NOMO-1 (cell line): Measurements from ENCODE around the gene CACNA1D.
A peak's percentile ranks its signal among the peaks of the same experiment; 100 is the strongest.
"Not testable (repeated sequence)": the region's sequence is repeated elsewhere in the genome, so short reads cannot be mapped to it uniquely, and the experiment has no call there.

Experiments
- DNase-seq, 2 experiments: peaks; one replicate each; lab custom pipeline; 2025; ENCODE audit not compliant: unreplicated experiment in 2 of 2; lab: John Stamatoyannopoulos, UW

Gene CACNA1D

DNA sequence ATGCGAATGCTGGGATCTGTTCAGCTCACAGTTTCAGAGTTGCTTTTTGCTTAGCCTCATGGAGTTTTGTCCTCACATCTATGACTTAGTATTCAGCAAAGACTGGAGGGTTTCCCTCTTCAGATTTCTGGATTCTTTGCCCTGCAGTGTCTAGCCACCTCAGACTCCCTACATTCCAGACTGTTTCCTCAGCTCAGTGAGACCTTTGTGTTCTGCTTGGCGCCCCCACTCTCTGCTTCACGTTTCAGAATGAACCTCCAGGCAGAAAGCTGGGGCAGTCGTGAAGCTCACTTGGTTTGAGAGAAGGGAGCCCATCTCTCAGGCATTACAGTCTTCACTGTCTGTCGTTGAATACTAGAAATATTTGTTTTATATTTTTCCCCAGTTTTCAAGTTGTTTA, 118.1 kb downstream of the CACNA1D start:
- no peak for DNase-seq

DNA sequence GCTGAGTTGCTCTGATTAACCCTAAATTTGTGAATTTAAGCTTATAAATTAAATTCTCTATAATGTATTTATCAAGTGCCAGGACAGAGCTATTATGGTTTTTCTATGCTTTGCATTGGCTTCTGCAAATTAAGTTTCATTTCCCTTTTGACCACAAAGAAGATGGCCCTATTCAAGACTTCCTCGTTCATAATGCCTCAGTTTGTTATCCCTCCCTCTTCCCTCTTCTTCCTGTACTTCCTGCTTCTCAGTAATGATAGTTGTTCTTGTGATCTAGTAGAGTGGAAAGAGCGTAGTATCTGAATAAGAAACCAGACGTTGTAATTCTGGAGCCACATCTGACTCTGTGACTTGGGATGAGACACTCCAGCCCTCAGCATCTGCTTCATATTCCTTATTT, 118.7 kb downstream of the CACNA1D start:
- DNase-seq, result peak; percentile 69 to 91

DNA sequence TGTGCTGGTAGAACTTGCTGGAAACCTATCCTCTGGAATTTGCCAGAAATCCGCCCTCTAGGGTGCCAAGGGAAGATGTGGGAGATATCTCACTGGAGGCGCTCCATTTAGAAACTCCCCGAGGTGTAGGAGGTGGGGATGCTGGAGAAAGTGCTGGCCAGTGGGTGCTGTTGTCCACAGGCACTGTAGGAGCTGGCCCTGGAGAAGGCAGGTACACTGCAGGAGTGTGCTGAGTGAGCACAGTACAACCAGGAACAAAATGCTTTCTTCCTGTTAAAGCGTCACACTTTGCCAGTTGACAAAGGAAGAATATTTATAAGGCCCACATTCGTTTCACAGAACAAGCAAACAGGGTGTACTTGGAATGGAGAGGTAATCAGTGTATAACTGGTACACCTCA, 119.9 kb downstream of the CACNA1D start:
- no peak for DNase-seq

DNA sequence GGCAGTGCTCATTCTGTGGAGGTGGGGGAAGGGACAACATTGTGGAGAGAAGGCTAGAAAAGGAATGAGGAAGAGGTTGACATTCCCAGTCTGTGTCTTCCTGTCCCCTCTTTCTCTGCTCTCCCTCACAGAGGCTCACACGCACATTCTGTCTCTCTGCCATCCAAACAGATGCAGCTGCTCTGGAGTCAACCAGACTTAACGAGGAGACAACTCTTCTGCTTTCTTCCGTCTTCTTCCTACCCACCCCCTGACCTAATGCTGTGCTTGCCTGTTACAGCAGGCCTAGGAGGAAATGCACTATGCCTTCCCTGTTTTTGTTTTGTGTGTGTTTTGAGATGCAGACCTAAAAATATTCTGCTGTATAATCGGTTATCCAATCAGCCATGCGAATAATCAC, 121.9 kb downstream of the CACNA1D start:
- no peak for DNase-seq

DNA sequence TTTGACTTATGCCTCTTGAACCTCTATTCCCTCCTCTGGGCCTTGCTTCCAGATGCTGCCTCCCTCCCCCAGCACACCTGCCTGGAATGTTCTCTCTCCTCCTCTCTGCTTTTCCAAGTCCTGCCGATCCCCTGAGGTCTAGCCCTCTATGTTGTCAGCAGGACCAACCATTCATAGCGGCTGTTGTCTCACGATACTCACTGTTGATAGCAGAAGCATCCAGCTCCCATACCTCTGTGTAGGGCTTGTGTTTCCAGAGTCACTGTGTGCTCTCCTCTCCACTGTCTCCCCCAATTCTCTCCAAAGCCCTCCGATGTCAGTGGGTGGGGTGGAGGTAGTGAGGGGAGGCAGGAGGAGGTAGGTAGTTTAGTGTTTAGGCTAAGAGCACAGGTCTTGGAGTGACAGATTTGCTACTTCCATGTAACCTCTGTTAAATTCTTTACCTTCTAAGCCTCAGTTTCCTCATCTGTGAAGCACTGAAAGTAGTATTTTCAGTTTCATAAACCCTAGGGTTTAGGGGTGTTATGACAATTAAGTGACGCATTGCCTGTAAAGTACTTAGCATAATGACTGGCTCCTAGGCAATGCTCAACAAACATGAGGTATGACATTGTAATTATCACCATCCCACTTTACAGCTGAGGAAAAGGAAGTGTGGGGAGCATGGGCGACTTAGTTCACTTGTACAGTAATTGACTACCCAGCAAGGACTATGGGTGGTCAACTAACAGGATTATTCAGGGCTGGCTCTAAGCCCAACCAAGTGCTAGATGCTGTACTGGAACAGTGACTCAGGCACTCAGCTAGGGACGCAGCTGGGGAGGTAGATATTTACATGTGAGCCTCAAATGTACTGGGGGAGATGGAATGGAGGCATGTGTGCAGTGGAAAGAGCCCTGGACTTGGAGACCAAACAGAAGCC, 122.8 kb downstream of the CACNA1D start:
- no peak for DNase-seq

DNA sequence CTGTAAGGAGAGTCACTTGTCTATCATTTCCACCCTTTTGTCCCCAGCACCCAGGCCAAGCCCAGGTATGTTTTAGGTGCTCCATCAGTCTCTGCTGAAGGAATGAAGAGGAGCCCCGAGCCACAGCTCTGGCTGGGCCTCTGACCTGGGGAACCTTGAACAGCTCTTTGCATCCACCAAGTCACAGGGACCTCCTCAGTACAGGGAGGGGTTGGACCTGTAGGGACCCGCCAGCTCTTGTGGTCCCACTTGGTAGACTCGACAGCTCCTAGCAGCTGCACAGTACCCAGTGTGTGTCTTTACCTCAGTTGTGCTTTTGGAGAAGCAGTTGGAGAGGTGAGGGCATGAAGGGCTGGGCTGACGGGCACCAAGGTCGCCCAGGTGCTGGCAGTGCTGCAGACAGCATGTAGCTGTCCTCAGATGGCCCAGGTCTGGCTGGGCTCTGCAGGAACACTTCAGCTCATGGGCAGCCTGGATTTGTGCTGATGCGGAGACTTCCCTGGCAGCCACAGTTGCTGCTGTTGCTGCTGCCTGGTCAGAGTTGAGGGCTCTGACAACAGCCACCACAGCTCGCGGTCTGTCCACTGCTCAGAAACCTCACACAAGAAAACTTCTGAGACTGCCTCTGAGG, 123.6 kb downstream of the CACNA1D start:
- DNase-seq, result no peak

DNA sequence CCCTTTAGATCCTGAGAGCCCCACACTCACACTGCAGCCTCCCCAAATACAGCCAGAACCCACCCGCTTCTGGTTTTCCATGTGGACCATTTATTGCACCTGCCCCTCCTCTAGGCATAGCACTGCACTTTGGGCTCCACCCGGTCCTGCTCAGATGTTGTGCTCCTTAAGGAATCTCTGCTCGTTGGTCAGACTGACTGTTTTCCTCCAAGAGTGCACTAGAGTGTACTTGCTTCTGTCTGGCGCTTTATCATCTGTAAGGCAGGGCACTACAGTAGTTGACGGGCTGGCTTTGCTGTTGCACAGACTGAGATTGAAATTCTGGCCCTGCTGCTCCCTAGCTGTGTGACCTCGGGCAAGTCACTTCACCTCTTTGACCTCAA, 124.1 kb downstream of the CACNA1D start:
- no peak for DNase-seq

DNA sequence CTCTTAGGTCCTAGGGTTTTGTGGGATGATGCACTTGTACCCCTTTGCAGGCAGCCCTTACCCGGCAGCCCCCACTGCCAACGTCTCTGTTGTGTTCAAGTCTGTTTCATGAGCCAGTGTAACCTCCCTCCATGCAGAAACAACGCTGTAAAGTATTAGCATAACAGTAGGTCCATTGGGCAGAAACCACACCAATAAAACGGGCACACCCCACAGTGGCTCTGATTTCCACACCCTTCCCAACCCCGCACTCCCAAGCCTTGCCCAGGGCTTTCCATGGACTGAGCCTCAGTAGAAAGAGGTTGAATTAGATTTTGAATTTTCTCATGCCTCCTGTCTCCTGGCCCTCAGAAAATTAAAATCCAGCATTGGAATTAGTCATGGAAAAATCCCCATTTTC, 124.5 kb downstream of the CACNA1D start:
- no peak for DNase-seq

DNA sequence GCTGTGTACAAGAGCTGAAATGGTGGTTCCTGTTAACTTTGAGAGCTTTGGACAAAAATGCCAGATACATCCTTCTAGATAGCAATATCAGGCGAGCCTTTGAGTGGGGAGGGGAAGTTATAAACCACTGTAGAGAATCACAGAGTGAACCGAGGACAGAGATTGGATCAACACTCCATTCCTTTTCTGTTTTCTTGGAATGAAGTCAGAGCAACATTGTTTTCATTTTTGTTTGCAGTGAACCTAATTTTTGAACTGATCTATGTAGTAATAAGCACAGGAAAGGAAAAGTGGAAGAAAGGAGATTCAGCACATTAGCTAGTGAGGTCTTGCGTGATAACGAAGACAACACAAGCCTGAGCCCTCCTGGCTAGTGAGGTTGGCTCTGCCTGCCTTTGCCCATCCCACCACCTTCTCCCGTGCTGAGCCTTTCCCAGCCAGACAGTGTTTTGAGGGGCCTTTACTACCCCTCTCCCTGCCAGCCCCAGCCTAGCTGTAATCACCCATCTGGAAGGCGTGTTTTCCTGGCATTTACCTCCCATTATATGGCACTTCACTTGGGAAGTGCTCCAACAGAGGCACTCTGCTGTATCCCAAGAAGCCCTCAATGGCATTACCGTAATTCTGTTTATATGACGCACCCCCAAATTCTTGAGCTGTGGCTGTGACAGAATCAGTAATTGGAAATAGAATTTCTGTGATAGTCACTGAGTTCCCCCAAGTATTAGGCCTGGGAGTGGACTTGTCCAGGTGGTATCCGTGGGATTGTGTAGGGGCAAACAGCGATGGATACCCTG, 129.8 kb downstream of the CACNA1D start:
- no peak for DNase-seq

DNA sequence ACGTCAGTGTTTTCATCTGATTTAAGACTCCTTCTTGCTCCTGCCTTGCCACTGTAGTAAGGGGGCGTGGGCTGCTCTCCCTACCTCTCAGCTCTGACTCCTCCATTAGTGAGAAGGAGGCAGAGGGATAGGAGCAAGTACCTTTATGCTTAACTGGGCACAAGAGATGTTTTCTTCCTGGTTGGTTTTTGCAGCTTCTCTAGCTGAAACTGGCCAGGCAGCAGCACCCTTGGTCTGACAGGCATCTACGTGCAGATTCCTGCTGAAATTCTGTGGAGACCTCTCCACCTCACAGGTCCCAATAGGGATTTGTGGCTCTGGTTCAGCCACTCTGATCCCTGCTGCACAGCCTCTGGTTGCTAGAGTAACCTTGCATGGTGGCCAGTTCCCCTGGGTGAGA, 132.5 kb downstream of the CACNA1D start:
- DNase-seq, result no peak

DNA sequence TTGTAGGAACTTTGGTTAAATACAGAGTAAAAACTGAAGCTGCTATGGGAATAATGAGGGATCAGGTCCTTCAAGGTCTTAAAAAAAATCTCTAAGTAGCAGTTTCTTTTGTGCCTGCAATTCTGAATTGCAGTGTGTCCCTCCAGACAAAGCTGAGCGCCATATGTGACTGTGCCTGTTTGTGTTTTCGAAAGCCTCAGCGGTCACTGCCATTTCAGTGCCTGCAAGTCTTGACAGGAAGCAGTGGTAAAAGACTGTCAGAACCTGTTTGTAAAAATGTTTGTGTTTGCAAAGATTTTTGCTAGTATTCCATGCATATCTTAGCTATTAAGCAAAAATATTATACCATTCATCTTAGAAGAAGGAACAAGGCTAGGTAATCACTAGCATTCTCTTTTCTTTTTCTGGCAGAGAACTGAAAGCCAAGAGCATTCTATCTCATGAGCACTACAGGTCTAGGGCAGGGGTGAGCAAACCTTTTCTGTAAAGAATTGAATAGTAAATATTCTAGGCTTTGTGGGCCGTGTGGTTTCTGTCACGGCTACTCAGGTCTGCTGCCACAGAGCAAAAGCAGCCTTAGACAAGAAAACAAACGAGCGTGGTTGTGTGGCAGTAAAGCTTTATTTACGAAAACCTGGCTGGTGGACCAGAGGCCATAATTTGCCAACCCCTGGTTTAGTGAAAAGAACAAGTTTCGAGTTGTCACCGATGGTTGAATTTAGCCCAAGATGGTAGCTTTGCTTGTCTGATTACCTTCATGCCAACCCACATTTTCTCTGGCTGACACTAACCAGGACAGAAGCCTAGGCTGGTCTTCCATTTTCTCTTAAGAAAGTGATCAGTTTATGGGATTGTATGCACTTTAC, 134.4 kb downstream of the CACNA1D start:
- no peak for DNase-seq

DNA sequence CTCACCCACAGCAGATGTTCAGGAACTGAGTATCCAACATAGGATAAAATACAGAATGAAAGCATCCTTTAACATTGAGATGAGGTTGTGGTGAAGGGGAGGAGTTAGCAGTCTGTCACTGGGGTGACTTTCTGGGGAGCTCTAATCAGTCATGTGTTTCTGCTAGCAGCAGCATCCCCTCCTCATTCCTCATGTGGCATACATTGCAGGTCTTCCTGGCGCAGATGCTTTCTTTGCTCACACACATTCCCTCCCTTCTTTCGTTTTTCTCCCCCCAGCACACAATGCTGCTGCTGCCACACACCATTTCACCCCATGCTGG, 135.0 kb downstream of the CACNA1D start:
- no peak for DNase-seq

DNA sequence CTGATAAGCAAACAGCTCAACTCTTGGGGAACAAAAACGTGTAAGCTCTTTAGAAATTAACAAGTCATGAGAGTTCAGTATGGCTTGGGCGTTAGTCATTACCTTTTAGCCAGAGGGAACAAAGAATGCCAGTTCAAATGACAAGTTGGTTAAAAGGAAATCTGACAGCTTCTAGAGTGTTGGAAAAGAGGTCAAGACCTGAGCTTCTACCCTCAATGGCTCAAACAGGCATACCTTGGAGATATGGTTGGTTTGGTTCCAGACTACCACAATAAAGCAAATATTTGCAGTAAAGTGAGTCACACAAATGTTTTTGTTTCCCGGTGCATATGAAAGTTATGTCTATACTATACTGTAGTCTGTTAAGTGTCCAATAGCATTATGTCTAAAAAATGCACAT, 136.1 kb downstream of the CACNA1D start:
- no peak for DNase-seq

DNA sequence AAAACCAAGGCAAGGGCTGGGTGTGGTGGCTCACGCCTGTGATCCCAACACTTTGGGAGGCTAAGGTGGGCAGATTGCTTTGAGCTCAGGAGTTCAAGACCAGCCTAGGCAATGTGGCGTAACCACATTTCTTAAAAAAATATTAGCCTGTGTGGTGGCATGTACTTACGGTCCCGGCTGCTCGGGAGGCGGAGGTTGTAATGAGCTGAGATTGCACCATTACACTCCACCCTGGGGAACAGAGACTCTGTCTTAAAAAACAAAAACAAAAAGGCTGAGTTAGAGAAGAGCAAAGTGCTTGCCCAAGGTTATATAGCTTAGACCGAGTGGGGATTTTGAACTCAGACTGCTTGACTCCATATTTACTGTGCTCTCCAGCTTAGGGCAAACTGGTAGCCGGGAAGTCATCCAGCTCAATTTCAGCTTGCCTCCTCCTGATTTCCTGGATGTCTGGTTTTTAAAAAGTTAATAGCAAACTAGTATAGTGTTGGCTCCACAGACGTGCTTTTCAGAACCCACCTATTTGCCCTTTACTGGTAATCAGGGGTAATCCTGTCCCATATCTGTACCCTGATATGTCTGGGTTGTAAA, 138.9 kb downstream of the CACNA1D start:
- no peak for DNase-seq

DNA sequence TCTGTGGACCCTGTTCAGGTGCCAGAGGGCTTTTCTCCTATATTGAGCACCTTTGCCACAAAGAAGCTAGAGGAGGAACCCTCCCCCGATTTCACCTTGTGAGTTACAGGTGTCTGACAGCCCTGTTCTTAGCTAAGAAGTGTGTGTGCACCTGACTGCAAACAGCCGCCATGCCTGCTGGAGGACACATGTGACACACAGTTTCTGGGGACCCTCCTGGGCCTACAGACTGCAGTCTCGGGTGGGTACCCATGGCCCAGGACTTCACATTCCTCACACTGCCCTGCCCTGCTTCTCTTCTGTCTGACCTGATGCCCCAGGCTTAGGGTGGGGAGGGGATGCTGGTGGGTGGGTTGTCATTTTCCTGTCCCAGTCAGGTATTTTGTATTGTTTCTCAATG, 140.6 kb downstream of the CACNA1D start:
- DNase-seq, result no peak

DNA sequence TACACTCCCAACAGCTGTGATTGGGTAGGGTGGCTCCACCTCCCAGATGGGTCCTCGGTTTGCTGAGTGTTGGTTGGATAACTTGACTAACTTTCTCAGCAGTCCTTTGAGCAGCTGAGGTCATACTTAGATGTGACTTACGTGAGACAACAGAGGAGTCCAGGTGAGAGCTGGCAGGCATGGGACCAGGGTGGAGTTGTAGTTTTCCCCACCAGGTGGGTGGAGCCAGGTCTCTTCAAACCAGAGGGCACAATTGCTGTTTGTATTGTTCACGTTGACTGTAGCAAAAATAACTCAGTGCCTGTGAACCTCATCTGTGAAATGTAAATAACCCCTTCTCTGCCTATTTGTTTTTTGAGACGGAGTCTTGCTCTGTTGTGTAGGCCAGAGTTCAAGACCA, 144.4 kb downstream of the CACNA1D start:
- DNase-seq, result not testable (repeated sequence)

DNA sequence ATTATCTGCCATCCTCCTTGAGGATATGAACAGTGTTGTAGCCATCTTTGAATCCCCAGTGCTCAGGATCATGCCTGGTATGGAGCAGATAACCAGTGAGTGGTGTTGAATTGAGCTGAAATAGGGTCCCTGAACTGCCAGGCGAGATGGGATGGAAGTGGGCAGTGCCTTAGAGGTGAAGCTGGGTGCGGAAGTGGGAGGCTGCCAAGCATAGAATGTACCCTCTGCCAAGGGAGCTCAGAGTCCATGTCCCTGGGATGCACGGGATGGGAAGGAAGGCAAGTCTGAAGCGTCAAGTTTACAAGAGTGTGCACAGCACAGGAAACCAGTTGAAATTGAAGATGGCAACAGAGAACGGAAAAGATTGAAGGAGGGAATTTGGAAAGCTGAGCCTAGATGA, 147.0 kb downstream of the CACNA1D start:
- no peak for DNase-seq

DNA sequence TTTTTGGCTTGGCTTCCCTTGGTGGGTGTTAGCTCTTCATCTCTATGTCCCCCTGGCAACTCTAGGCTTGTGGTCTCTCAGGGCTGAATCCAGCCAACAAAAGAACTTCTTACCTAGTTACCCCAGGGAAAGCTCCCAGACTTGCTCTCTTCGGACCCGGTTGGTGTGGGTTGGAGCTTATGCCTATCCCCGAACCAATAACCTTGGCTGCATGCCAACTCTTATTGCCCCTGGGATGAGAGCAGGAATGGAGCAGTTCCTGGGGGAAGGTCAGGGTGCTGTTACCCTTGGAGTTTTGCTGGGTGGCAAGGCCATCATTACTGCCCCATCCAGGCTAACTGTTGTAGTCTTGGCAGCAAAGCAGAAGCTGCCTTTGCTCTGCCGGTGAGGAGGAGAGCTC, 147.8 kb downstream of the CACNA1D start:
- no peak for DNase-seq

DNA sequence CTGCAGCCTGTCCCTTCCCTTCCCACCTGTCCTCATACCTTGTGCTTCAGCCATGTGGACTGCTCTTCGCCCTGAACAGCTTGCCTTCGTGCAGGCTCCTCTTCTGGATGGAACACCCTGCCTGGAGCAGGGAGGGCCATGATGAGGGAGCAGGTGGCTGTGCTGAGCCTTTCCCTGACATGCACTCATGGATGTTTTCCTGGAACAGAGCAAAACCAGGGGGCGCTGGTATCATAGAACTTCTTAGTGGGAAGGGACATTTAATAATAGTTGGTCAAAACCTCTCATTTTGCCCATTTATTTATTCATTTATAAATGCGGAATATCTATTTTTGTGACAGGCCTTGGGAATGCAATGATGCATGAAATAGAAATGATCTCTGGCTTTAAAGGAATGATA, 149.3 kb downstream of the CACNA1D start:
- no peak for DNase-seq

DNA sequence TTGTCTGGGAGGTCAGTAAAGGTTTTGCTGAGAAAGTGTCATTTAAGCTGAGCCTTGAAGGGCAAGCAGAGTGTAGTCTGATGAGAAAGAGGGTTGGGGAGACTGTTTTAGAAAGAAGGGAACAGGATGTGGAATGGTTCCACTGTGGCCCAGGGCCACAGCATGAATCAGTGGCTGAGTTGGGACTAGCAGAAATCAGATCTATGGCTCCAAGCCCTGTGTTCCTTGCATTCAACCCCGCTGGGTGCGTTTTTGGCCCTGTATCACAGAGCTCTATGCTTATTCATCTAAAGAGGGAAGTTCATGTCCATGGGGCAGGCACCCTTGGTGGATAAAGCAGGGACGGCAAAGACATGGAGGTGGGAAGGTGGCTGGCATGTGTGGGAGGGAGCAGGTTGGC, 151.3 kb downstream of the CACNA1D start:
- DNase-seq, result no peak
